B cell (primary cell): ENCODE measurements around the gene HLA-DPB1. TPM values are rescaled to one million over a fixed set of nuclear protein-coding genes. Genes with fewer than 3 reads are reported as not detected.
A peak's percentile ranks its signal among the peaks of the same experiment; 100 is the strongest.

ENCODE experiments used
- ATAC-seq: fragments of 200-7000 bp; cut with Tn5 transposase; one replicate; pipeline ENCODE4 v1.10.0; 2021; ENCODE audit warnings: low read depth, mild to moderate bottlenecking, moderate number of reproducible peaks, moderate library complexity
- CTCF ChIA-PET: fragments of 350-600 bp; sonication (Branson Sonifier 250); formaldehyde crosslinking; loops from one replicate; lab custom pipeline; 2021; ENCODE audit warnings: antibody characterized with exemption, inconsistent platforms; lab: Charles Lee
- POLR2A ChIA-PET: fragments of 350-600 bp; sonication (Branson Sonifier 250); formaldehyde crosslinking; loops from one replicate; lab custom pipeline; 2021; ENCODE audit warnings: antibody characterized with exemption; lab: Charles Lee
- DNase-seq: peaks from one replicate; pipeline ENCODE4 v3.0.0; 2013
- H2AFZ ChIP-seq: 2 replicates; pipeline ENCODE4 v1.6.1; 2012; ENCODE audit warnings: mild to moderate bottlenecking, low read depth, low read length; ENCODE audit not compliant: insufficient read depth, poor library complexity, severe bottlenecking
- H3K27ac ChIP-seq, 2 donors: 1 replicate in 1 of 2; 2 replicates in 1 of 2; pipeline ENCODE4 v1.5.1; 2012 to 2013; ENCODE audit warnings: low read length in 2 of 2, mild to moderate bottlenecking in 2 of 2, moderate library complexity in 1 of 2
- H3K27me3 ChIP-seq, 4 experiments: fragments of 200-600 bp in 1 of 4; sonication (generic) in 1 of 4; replicated peaks in 1 of 4; 1 replicate in 2 of 4; 2 replicates in 2 of 4; pipeline versions ENCODE4 v1.6.1 to v1.7.0; 2013 to 2016; ENCODE audit warnings: low read length in 3 of 4, mild to moderate bottlenecking in 2 of 4, mixed read lengths in 1 of 4, moderate library complexity in 1 of 4; ENCODE audit not compliant: insufficient read depth in 4 of 4, control insufficient read depth in 3 of 4; ENCODE audit errors: control extremely low read depth in 1 of 4
- H3K36me3 ChIP-seq, 2 experiments: replicated peaks in 1 of 2; 1 replicate in 1 of 2; 2 replicates in 1 of 2; pipeline versions ENCODE4 v1.6.1 to v1.7.1; 2013; ENCODE audit warnings: low read length in 1 of 2; ENCODE audit not compliant: insufficient read depth in 2 of 2, control insufficient read depth in 1 of 2; ENCODE audit errors: control extremely low read depth in 1 of 2, extremely low read depth in 1 of 2
- H3K4me1 ChIP-seq, 2 donors: fragments of 200-600 bp in 1 of 2; sonication (generic) in 1 of 2; 1 replicate in 1 of 2; 2 replicates in 1 of 2; pipeline versions ENCODE4 v1.5.1 to v1.6.1; 2013 to 2017; ENCODE audit warnings: low read length in 2 of 2; ENCODE audit not compliant: control insufficient read depth in 2 of 2, insufficient read depth in 2 of 2
- H3K4me2 ChIP-seq: replicated peaks from 2 replicates; pipeline ENCODE3; 2012; ENCODE audit warnings: mild to moderate bottlenecking, low read depth, low read length; ENCODE audit not compliant: poor library complexity, severe bottlenecking
- H3K4me3 ChIP-seq, 5 experiments: fragments of 200-600 bp in 1 of 5; sonication (generic) in 1 of 5; 1 replicate in 3 of 5; 2 replicates in 2 of 5; pipeline versions ENCODE4 v1.5.1 to v1.7.0; 2011 to 2016; ENCODE audit warnings: low read length in 4 of 5, mild to moderate bottlenecking in 4 of 5, low read depth in 2 of 5, control low read depth in 1 of 5, moderate library complexity in 1 of 5; ENCODE audit not compliant: insufficient read depth in 1 of 5; ENCODE audit errors: control extremely low read depth in 1 of 5, extremely low read depth in 1 of 5
- H3K79me2 ChIP-seq: fragments of 200-600 bp; sonication (generic); one replicate; pipeline ENCODE4 v1.6.0; 2016; ENCODE audit warnings: low read length; ENCODE audit not compliant: control insufficient read depth, insufficient read depth
- H3K9ac ChIP-seq: fragments of 200-600 bp; sonication (generic); 2 replicates; pipeline ENCODE4 v1.6.1; 2017; ENCODE audit warnings: mild to moderate bottlenecking, low read length, moderate library complexity
- H3K9me3 ChIP-seq, 3 donors: one replicate each; pipeline versions ENCODE4 v1.6.1 to v1.7.1; 2013; ENCODE audit warnings: low read length in 2 of 3; ENCODE audit not compliant: control insufficient read depth in 2 of 3, insufficient read depth in 1 of 3; ENCODE audit errors: control extremely low read depth in 1 of 3
- H4K20me1 ChIP-seq: 2 replicates; pipeline ENCODE4 v1.6.0; 2012; ENCODE audit warnings: mild to moderate bottlenecking, low read length; ENCODE audit not compliant: insufficient read depth, control insufficient read depth, poor library complexity, severe bottlenecking
- H3K27ac Mint-ChIP-seq: one replicate; pipeline ENCODE4 v1.8.0; 2021; ENCODE audit warnings: mixed read lengths
- H3K27me3 Mint-ChIP-seq: one replicate; pipeline ENCODE4 v1.8.0; 2021; ENCODE audit warnings: mixed read lengths
- H3K4me1 Mint-ChIP-seq: one replicate; pipeline ENCODE4 v1.8.0; 2021; ENCODE audit warnings: mixed read lengths
- H3K4me3 Mint-ChIP-seq: one replicate; pipeline ENCODE4 v1.8.0; 2021; ENCODE audit warnings: mixed read lengths
- H3K9me3 Mint-ChIP-seq: one replicate; pipeline ENCODE4 v1.8.0; 2022; ENCODE audit warnings: mixed read lengths; ENCODE audit not compliant: insufficient read depth
- EZH2 ChIP-seq: IDR thresholded peaks from 2 replicates; pipeline ENCODE4 v1.6.1; 2012; ENCODE audit warnings: borderline replicate concordance, low read depth, mild to moderate bottlenecking, moderate library complexity, low read length; ENCODE audit not compliant: insufficient read depth, poor library complexity, severe bottlenecking
- WGBS: methylation state at CpG from one replicate; pipeline ENCODE4 v1.1.5; 2013; ENCODE audit warnings: missing lambda C conversion rate; ENCODE audit not compliant: insufficient coverage; 5-methylcytosine and 5-hydroxymethylcytosine counted together
- intact Hi-C: fragments of 100-400 bp; cut with micrococcal nuclease; formaldehyde crosslinking; loops from one replicate; pipeline ENCODE4 v1.10.0; 2022
- polyA plus RNA-seq: library from polyadenylated mRNA; depleted of rRNA; stranded (reverse); fragments of >200 nt; gene quantifications from 2 replicates; pipeline ENCODE4 v1.2.3, GENCODE V29; 2012
- total RNA-seq, 2 donors: library from RNA; stranded (reverse); fragments of 120-200 nt in 1 of 2; gene quantifications; 1 replicate in 1 of 2; 2 replicates in 1 of 2; pipeline versions ENCODE4 v1.2.3 to v1.2.4, GENCODE V29; 2013 to 2022
- TF ChIP-seq, protein P1 (sequence below): fragments of 200-600 bp; IDR thresholded peaks from one replicate; pipeline ENCODE4 v1.8.0; 2022; ENCODE audit warnings: antibody characterized with exemption, mild to moderate bottlenecking

HLA-DPB1 gene
- total and polyA plus RNA-seq, 2 donors (not counting 1 experiment from before 2014, with no cell fraction given): 1,104 to 1,578 TPM

DNA sequence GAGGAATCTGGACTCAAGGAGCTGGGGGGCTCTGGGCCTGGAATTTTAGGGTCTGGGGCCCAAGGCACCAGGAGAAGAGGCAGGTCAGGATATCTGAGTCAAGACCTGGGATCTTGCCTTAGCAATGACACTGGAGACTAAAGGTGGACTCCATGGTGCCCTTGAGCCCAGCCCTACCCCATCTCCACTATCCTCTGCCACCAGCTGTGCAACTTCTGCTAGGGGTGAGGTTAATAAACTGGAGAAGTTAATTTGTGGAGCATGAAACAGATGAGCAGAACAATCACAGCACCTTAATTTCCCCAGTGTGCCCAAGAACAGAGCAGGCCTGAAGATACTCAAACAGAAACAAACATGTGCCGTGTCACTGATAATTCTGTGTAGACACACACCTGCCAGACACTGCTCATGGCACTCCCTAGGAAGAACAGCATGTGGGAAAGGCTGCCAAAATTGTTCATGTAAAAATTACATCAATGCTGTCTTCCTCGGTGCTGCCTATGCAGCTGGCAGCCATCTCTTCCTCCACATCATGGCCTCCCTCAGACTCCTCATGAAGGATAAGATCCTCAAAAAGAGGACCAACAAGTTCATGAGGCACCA, 3.2 kb downstream of the HLA-DPB1 start:
- peaks cover 0 to 65% of the 10 kb centered on the region in 2 experiments for H3K36me3 ChIP-seq
- ATAC-seq (no peak), DNase-seq (peak; percentile 30)
- H3K4me1 Mint-ChIP-seq: peaks cover 75% of the 10 kb centered on the region
- no peak overlapping the region for H2AFZ ChIP-seq
- H3K4me3 Mint-ChIP-seq: peak overlapping the region; percentile 88
- H3K4me2 ChIP-seq: peak overlapping the region; percentile 95
- peaks cover 17% of the 10 kb centered on the region for H4K20me1 ChIP-seq
- intact Hi-C loops: loop anchor here (5.0 to 10.0 kb wide), 2 partner anchors 33 to 184 kb away; no protein-coding TSS in a partner anchor
- H3K4me3 ChIP-seq: peak overlapping the region in 4 of 5 experiments; percentile 12 to 99 (median 85)
- peak overlapping the region; percentile 68 to 82 for H3K27ac ChIP-seq
- 39% methylated on average over 2 of the region's 2 CpGs for WGBS
- no peaks in the 10 kb centered on the region for H3K9me3 Mint-ChIP-seq
- peaks cover 77 to 78% of the 10 kb centered on the region in 2 donors for H3K4me1 ChIP-seq
- no peaks in the 10 kb centered on the region for H3K9me3 ChIP-seq
- POLR2A ChIA-PET: interaction anchor here (1.0 to 4.2 kb wide), 6 partner anchors 51 to 70 kb away, joined by 4 to 36 read pairs (median 13); partner anchors contain the start of gene HLA-DOA
- no peaks in the 10 kb centered on the region for H3K27me3 ChIP-seq
- no peaks in the 10 kb centered on the region for H3K27me3 Mint-ChIP-seq
- H3K27ac Mint-ChIP-seq: peak overlapping the region; percentile 89
- peak overlapping the region; percentile 90 for H3K9ac ChIP-seq
- CTCF ChIA-PET: interaction anchor here (0.6 to 23.5 kb wide), 13 partner anchors 7 to 1274 kb away, joined by 3 to 576 read pairs (median 4); partner anchors contain the start of genes HLA-DOA and HLA-DPA1
- H3K79me2 ChIP-seq: peaks cover 95% of the 10 kb centered on the region
- no peak for TF ChIP-seq EZH2
- TF ChIP-seq, protein P1, sequence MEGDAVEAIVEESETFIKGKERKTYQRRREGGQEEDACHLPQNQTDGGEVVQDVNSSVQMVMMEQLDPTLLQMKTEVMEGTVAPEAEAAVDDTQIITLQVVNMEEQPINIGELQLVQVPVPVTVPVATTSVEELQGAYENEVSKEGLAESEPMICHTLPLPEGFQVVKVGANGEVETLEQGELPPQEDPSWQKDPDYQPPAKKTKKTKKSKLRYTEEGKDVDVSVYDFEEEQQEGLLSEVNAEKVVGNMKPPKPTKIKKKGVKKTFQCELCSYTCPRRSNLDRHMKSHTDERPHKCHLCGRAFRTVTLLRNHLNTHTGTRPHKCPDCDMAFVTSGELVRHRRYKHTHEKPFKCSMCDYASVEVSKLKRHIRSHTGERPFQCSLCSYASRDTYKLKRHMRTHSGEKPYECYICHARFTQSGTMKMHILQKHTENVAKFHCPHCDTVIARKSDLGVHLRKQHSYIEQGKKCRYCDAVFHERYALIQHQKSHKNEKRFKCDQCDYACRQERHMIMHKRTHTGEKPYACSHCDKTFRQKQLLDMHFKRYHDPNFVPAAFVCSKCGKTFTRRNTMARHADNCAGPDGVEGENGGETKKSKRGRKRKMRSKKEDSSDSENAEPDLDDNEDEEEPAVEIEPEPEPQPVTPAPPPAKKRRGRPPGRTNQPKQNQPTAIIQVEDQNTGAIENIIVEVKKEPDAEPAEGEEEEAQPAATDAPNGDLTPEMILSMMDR: no peak

DNA sequence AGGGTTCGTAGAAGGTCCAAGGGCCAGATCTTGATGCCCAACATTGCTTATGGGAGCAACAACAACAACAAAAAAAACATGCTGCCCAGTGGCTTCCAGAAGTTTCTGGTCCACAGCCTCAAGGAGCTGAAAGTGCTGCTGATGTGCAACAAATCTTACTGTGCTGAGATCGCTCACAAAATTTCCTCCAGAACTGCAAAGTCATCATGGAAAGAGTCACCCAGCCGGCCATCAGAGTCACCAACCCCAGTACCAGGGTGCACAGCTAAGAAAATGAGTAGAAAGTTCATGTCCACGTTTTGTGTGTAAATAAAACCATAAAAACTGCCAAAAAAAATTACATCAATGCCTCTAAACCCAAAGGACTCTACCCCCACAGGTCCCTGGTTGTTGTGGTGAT, 3.8 kb downstream of the HLA-DPB1 start:
- Histone ChIP-seq H3K79me2 (peaks cover 93% of the 10 kb centered on the region), H3K9ac (peak overlapping the region; percentile 90), H3K4me3 (peak overlapping the region in 4 of 5 experiments; percentile 12 to 99 (median 85)), H4K20me1 (peaks cover 17% of the 10 kb centered on the region), H3K27me3 (no peaks in the 10 kb centered on the region), H3K9me3 (no peaks in the 10 kb centered on the region), H2AFZ (no peak overlapping the region), H3K4me1 (peaks cover 72 to 73% of the 10 kb centered on the region in 2 donors), H3K4me2 (peak overlapping the region; percentile 95), H3K27ac (peak overlapping the region; percentile 68 to 82), H3K36me3 (peaks cover 0 to 70% of the 10 kb centered on the region in 2 experiments)
- peaks cover 77% of the 10 kb centered on the region for H3K4me1 Mint-ChIP-seq
- no CpG with 5 or more reads among the region's 4 CpGs for WGBS
- POLR2A ChIA-PET: interaction anchor here (0.8 to 4.2 kb wide), 6 partner anchors 33 to 79 kb away, joined by 3 to 36 read pairs (median 11); partner anchors contain the start of gene HLA-DOA
- H3K9me3 Mint-ChIP-seq: no peaks in the 10 kb centered on the region
- ATAC-seq (no peak), DNase-seq (peak; percentile 20)
- peak overlapping the region; percentile 89 for H3K27ac Mint-ChIP-seq
- CTCF ChIA-PET: interaction anchor here (0.6 to 23.5 kb wide), 11 partner anchors 8 to 1275 kb away, joined by 3 to 576 read pairs (median 5); partner anchors contain the start of genes HLA-DOA and HLA-DPA1
- TF ChIP-seq, protein P1: no peak
- no peak for TF ChIP-seq EZH2
- intact Hi-C loops: loop anchor here (5.0 to 10.0 kb wide), 2 partner anchors 33 to 185 kb away; no protein-coding TSS in a partner anchor
- H3K27me3 Mint-ChIP-seq: no peaks in the 10 kb centered on the region
- peak overlapping the region; percentile 88 for H3K4me3 Mint-ChIP-seq
